ENCODE measurements around the gene RFX4.

RFX4 gene

GRCh38 chr12:106648736-106649135, 65.9 kb downstream of the RFX4 start:
- 90% methylated on average over 1 of the region's 2 CpGs for WGBS
- no peak overlapping the region for H3K18ac ChIP-seq (ENCODE audit: low read depth in 1 of 2, low read length in 2 of 2)
- H3K4ac ChIP-seq (ENCODE audit: low read depth in 1 of 2, low read length in 2 of 2): no peak overlapping the region
- H4K8ac ChIP-seq (ENCODE audit: low read length): no peak overlapping the region
- no peak overlapping the region for H2AK5ac ChIP-seq (ENCODE audit: low read length, severe bottlenecking)
- H2BK15ac ChIP-seq (ENCODE audit: low read depth, poor library complexity, severe bottlenecking): no peak overlapping the region
- no peaks in the 10 kb centered on the region for H3K4me1 ChIP-seq (ENCODE audit: control insufficient read depth, insufficient read depth, low read depth, low read length)
- no peaks in the 10 kb centered on the region for H3K9me3 ChIP-seq (ENCODE audit: control insufficient read depth, low read length)
- H3K4me2 ChIP-seq (ENCODE audit: low read length, poor library complexity, severe bottlenecking): no peak overlapping the region
- no peaks in the 10 kb centered on the region for H3K36me3 ChIP-seq (ENCODE audit: control insufficient read depth in 1 of 2, insufficient read depth in 2 of 2, low read depth in 1 of 2, low read length in 2 of 2)
- no peak overlapping the region for H3K23ac ChIP-seq (ENCODE audit: low read length in 2 of 2)
- peaks cover 0 to 4% of the 10 kb centered on the region in 2 experiments for H3K27me3 ChIP-seq (ENCODE audit: control insufficient read depth in 1 of 2, insufficient read depth in 1 of 2, low read length in 2 of 2)
- H3K14ac ChIP-seq (ENCODE audit: low read length in 2 of 2): no peak overlapping the region
- no peak overlapping the region for H3K27ac ChIP-seq (ENCODE audit: low read length, poor library complexity, severe bottlenecking)
- no peak for DNase-seq
- H3K79me1 ChIP-seq (replicated peaks; ENCODE audit: low read length, poor library complexity, severe bottlenecking): no peaks in the 10 kb centered on the region
- no peak overlapping the region for H4K91ac ChIP-seq (ENCODE audit: low read length)
- no peak overlapping the region for H3K4me3 ChIP-seq (ENCODE audit: insufficient read depth in 1 of 2, low read depth in 1 of 2, low read length in 2 of 2)
- no peak overlapping the region for H3K9ac ChIP-seq (ENCODE audit: low read length)
- H2BK5ac ChIP-seq (ENCODE audit: low read depth, low read length, poor library complexity, severe bottlenecking): no peak overlapping the region
- H2AFZ ChIP-seq (ENCODE audit: low read depth, low read length): no peak overlapping the region
- no peak overlapping the region for H2BK120ac ChIP-seq (ENCODE audit: low read depth, low read length)
- H2BK12ac ChIP-seq (ENCODE audit: low read length in 2 of 2): no peak overlapping the region

- 95% methylated on average over 2 of the region's 2 CpGs for WGBS
- H2BK12ac ChIP-seq (ENCODE audit: low read length in 2 of 2): no peak overlapping the region
Measured at GRCh38 chr12:106651552-106651951, 68.7 kb downstream of the RFX4 start.

GRCh38 chr12:106652510-106653015, 69.8 kb downstream of the RFX4 start:
- H3K27me3 ChIP-seq (ENCODE audit: control insufficient read depth in 1 of 2, insufficient read depth in 1 of 2, low read length in 2 of 2): peaks cover 8 to 18% of the 10 kb centered on the region in 2 experiments
- H4K91ac ChIP-seq (ENCODE audit: low read length): no peak overlapping the region
- no peaks in the 10 kb centered on the region for H3K79me1 ChIP-seq (replicated peaks; ENCODE audit: low read length, poor library complexity, severe bottlenecking)
- no peak overlapping the region for H3K27ac ChIP-seq (ENCODE audit: low read length, poor library complexity, severe bottlenecking)
- H4K8ac ChIP-seq (ENCODE audit: low read length): no peak overlapping the region
- H2AFZ ChIP-seq (ENCODE audit: low read depth, low read length): no peak overlapping the region
- no peak overlapping the region for H3K18ac ChIP-seq (ENCODE audit: low read depth in 1 of 2, low read length in 2 of 2)
- no peak overlapping the region for H2BK5ac ChIP-seq (ENCODE audit: low read depth, low read length, poor library complexity, severe bottlenecking)
- no peaks in the 10 kb centered on the region for H3K36me3 ChIP-seq (ENCODE audit: control insufficient read depth in 1 of 2, insufficient read depth in 2 of 2, low read depth in 1 of 2, low read length in 2 of 2)
- H2BK12ac ChIP-seq (ENCODE audit: low read length in 2 of 2): no peak overlapping the region
- no peak overlapping the region for H2BK15ac ChIP-seq (ENCODE audit: low read depth, poor library complexity, severe bottlenecking)
- H3K23ac ChIP-seq (ENCODE audit: low read length in 2 of 2): no peak overlapping the region
- H2BK120ac ChIP-seq (ENCODE audit: low read depth, low read length): no peak overlapping the region
- no peak overlapping the region for H3K4me3 ChIP-seq (ENCODE audit: insufficient read depth in 1 of 2, low read depth in 1 of 2, low read length in 2 of 2)
- no peaks in the 10 kb centered on the region for H3K4me1 ChIP-seq (ENCODE audit: control insufficient read depth, insufficient read depth, low read depth, low read length)
- H2AK5ac ChIP-seq (ENCODE audit: low read length, severe bottlenecking): no peak overlapping the region
- no peak overlapping the region for H3K14ac ChIP-seq (ENCODE audit: low read length in 2 of 2)
- no peaks in the 10 kb centered on the region for H3K9me3 ChIP-seq (ENCODE audit: control insufficient read depth, low read length)
- H3K9ac ChIP-seq (ENCODE audit: low read length): no peak overlapping the region
- DNase-seq: no peak
- no peak overlapping the region for H3K4ac ChIP-seq (ENCODE audit: low read depth in 1 of 2, low read length in 2 of 2)
- H3K4me2 ChIP-seq (ENCODE audit: low read length, poor library complexity, severe bottlenecking): no peak overlapping the region
- WGBS: 87% methylated on average over 5 of the region's 7 CpGs

More at GRCh38 chr12:106651552-106651951, 68.7 kb downstream of the RFX4 start:
- Histone ChIP-seq H2BK5ac (ENCODE audit: low read depth, low read length, poor library complexity, severe bottlenecking) (no peak overlapping the region), H3K9ac (ENCODE audit: low read length) (no peak overlapping the region), H3K79me1 (replicated peaks; ENCODE audit: low read length, poor library complexity, severe bottlenecking) (no peaks in the 10 kb centered on the region), H3K36me3 (ENCODE audit: control insufficient read depth in 1 of 2, insufficient read depth in 2 of 2, low read depth in 1 of 2, low read length in 2 of 2) (no peaks in the 10 kb centered on the region), H2AK5ac (ENCODE audit: low read length, severe bottlenecking) (no peak overlapping the region), H2BK120ac (ENCODE audit: low read depth, low read length) (no peak overlapping the region), H3K27me3 (ENCODE audit: control insufficient read depth in 1 of 2, insufficient read depth in 1 of 2, low read length in 2 of 2) (peaks cover 0 to 11% of the 10 kb centered on the region in 2 experiments), H3K9me3 (ENCODE audit: control insufficient read depth, low read length) (no peaks in the 10 kb centered on the region), H3K27ac (ENCODE audit: low read length, poor library complexity, severe bottlenecking) (no peak overlapping the region), H3K4me1 (ENCODE audit: control insufficient read depth, insufficient read depth, low read depth, low read length) (no peaks in the 10 kb centered on the region), H4K91ac (ENCODE audit: low read length) (no peak overlapping the region), H3K4me2 (ENCODE audit: low read length, poor library complexity, severe bottlenecking) (no peak overlapping the region), H3K18ac (ENCODE audit: low read depth in 1 of 2, low read length in 2 of 2) (no peak overlapping the region), H4K8ac (ENCODE audit: low read length) (no peak overlapping the region), H2BK15ac (ENCODE audit: low read depth, poor library complexity, severe bottlenecking) (no peak overlapping the region), H3K4ac (ENCODE audit: low read depth in 1 of 2, low read length in 2 of 2) (no peak overlapping the region), H3K4me3 (ENCODE audit: insufficient read depth in 1 of 2, low read depth in 1 of 2, low read length in 2 of 2) (no peak overlapping the region), H2AFZ (ENCODE audit: low read depth, low read length) (no peak overlapping the region), H3K23ac (ENCODE audit: low read length in 2 of 2) (no peak overlapping the region), H3K14ac (ENCODE audit: low read length in 2 of 2) (no peak overlapping the region)
- DNase-seq: no peak

- Histone ChIP-seq H3K23ac (ENCODE audit: low read length in 2 of 2) (no peak overlapping the region), H3K4me3 (ENCODE audit: insufficient read depth in 1 of 2, low read depth in 1 of 2, low read length in 2 of 2) (no peak overlapping the region), H4K8ac (ENCODE audit: low read length) (no peak overlapping the region), H2BK12ac (ENCODE audit: low read length in 2 of 2) (no peak overlapping the region), H2BK5ac (ENCODE audit: low read depth, low read length, poor library complexity, severe bottlenecking) (no peak overlapping the region), H3K9me3 (ENCODE audit: control insufficient read depth, low read length) (peaks cover 16% of the 10 kb centered on the region), H3K27ac (ENCODE audit: low read length, poor library complexity, severe bottlenecking) (no peak overlapping the region), H2AFZ (ENCODE audit: low read depth, low read length) (no peak overlapping the region), H2BK120ac (ENCODE audit: low read depth, low read length) (no peak overlapping the region), H3K14ac (ENCODE audit: low read length in 2 of 2) (no peak overlapping the region), H3K18ac (ENCODE audit: low read depth in 1 of 2, low read length in 2 of 2) (no peak overlapping the region), H3K4ac (ENCODE audit: low read depth in 1 of 2, low read length in 2 of 2) (no peak overlapping the region), H3K9ac (ENCODE audit: low read length) (no peak overlapping the region), H3K4me1 (ENCODE audit: control insufficient read depth, insufficient read depth, low read depth, low read length) (no peaks in the 10 kb centered on the region), H3K36me3 (ENCODE audit: control insufficient read depth in 1 of 2, insufficient read depth in 2 of 2, low read depth in 1 of 2, low read length in 2 of 2) (no peaks in the 10 kb centered on the region), H3K79me1 (replicated peaks; ENCODE audit: low read length, poor library complexity, severe bottlenecking) (no peaks in the 10 kb centered on the region), H4K91ac (ENCODE audit: low read length) (no peak overlapping the region), H3K27me3 (ENCODE audit: control insufficient read depth in 1 of 2, insufficient read depth in 1 of 2, low read length in 2 of 2) (peaks cover 8 to 27% of the 10 kb centered on the region in 2 experiments), H3K4me2 (ENCODE audit: low read length, poor library complexity, severe bottlenecking) (no peak overlapping the region), H2AK5ac (ENCODE audit: low read length, severe bottlenecking) (no peak overlapping the region), H2BK15ac (ENCODE audit: low read depth, poor library complexity, severe bottlenecking) (no peak overlapping the region)
- WGBS: 90% methylated on average over 2 of the region's 3 CpGs
- DNase-seq: no peak
Measured at GRCh38 chr12:106655577-106655976, 72.8 kb downstream of the RFX4 start.

All from mesenchymal stem cell (in vitro differentiated cells and primary cell).